ENCODE results near the gene HMGN2.

DNA sequence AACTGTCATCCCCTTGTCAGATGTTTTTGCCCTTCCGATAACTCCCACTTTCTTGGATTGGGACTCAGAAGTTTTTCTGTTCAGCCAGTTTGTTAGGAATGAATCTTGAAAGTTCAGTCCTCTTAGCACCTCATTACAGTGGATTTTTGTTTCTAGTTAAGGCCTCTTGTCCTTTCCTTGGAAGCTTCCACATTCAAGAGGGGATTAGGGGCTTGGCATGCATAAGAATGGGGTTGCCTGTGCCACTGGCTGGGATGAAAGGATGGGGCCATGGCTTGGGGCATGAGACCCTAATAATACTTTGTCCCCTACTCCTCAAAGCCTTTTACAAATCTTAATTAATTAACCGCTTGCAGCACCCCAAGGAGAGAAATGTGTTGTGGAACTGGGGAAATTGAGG is 42.5 kb upstream of the HMGN2 start:
- TF ChIP-seq, protein P1, sequence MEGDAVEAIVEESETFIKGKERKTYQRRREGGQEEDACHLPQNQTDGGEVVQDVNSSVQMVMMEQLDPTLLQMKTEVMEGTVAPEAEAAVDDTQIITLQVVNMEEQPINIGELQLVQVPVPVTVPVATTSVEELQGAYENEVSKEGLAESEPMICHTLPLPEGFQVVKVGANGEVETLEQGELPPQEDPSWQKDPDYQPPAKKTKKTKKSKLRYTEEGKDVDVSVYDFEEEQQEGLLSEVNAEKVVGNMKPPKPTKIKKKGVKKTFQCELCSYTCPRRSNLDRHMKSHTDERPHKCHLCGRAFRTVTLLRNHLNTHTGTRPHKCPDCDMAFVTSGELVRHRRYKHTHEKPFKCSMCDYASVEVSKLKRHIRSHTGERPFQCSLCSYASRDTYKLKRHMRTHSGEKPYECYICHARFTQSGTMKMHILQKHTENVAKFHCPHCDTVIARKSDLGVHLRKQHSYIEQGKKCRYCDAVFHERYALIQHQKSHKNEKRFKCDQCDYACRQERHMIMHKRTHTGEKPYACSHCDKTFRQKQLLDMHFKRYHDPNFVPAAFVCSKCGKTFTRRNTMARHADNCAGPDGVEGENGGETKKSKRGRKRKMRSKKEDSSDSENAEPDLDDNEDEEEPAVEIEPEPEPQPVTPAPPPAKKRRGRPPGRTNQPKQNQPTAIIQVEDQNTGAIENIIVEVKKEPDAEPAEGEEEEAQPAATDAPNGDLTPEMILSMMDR (IDR thresholded peaks at IDR 0.05) = no peak
- no peak for TF ChIP-seq EZH2 (IDR thresholded peaks at IDR 0.05)
- TF ChIP-seq EZH2phosphoT487 (IDR thresholded peaks at IDR 0.05) = peak; percentile 49

All from neural progenitor cell (in vitro differentiated cells).